Measurements from ENCODE around the gene C11orf98. TPM values are rescaled to one million over a fixed set of nuclear protein-coding genes. Genes with fewer than 3 reads are reported as not detected.
A peak's percentile ranks its signal among the peaks of the same experiment; 100 is the strongest.

C11orf98 gene
- total RNA-seq, 1 experiment from 2014 or later = 154 TPM

- H3K27me3 Mint-ChIP-seq (ENCODE audit: low read depth) = peaks cover 9% of the 10 kb centered on the region; the same call in 1 of the 2 replicates
- H3K27ac Mint-ChIP-seq = no peak overlapping the region
- H3K9me3 Mint-ChIP-seq = no peaks in the 10 kb centered on the region
- POLR2A ChIA-PET = interaction anchor here (1.4 to 3.7 kb wide), 2 partner anchors 8 to 22 kb away, joined by 8 to 21 read pairs; partner anchors contain the start of genes B3GAT3 and TUT1
- CTCF ChIA-PET = interaction anchor here (0.7 to 3.0 kb wide), 4 partner anchors 8 to 58 kb away, joined by 5 to 51 read pairs (median 24); partner anchors contain the start of genes B3GAT3, LBHD1, MTA2 and TUT1
- no peak for DNase-seq (ENCODE audit: low spot score)
- peaks cover 24% of the 10 kb centered on the region for H3K4me1 Mint-ChIP-seq
- H3K4me3 Mint-ChIP-seq = peak overlapping the region; percentile 27; the same call in 1 of the 2 replicates
- no peak for ATAC-seq
- TF ChIP-seq PRRX2 (CRISPR knock-in tag; IDR thresholded peaks at IDR 0.05) = no peak
- TF ChIP-seq RELA (CRISPR knock-in tag; IDR thresholded peaks at IDR 0.05; ENCODE audit: borderline replicate concordance) = 0 out of 2 replicates have a peak, but pooled peaks have one; percentile 35
- no peaks in the 10 kb centered on the region for H3K36me3 Mint-ChIP-seq
Measured at GRCh38 chr11:62613291-62613778, 51.7 kb downstream of the C11orf98 start.

Other genes with a start within 250 kb of the C11orf98 start
- 1.1 to 1.6 TPM (median 1.2 TPM) in 3 replicates for gene SCGB1A1, start 246.2 kb downstream of the C11orf98 start, total RNA-seq (2021)
- 10.9 to 21.0 TPM (median 11.5 TPM) in 3 replicates for gene AHNAK, start 118.4 kb downstream of the C11orf98 start, total RNA-seq (2021)
- 1,667 to 1,857 TPM (median 1,846 TPM) in 3 replicates for gene EEF1G, start 91.3 kb downstream of the C11orf98 start, total RNA-seq (2021)
- gene TUT1, start 73.7 kb downstream of the C11orf98 start, total RNA-seq (2021) = 35.3 to 40.0 TPM (median 37.3 TPM) in 3 replicates
- gene MTA2, start 63.3 kb downstream of the C11orf98 start, total RNA-seq (2021) = 101 to 115 TPM (median 103 TPM) in 3 replicates
- 45.5 to 54.7 TPM (median 51.1 TPM) in 3 replicates for gene EML3, start 52.4 kb downstream of the C11orf98 start, total RNA-seq (2021)
- gene ROM1, start 52.0 kb downstream of the C11orf98 start, total RNA-seq (2021) = 0.78 to 1.6 TPM (median 0.94 TPM) in 3 replicates
- gene B3GAT3, start 43.2 kb downstream of the C11orf98 start, total RNA-seq (2021) = 41.2 to 43.9 TPM (median 43.3 TPM) in 3 replicates
- 323 to 350 TPM (median 327 TPM) in 3 replicates for gene GANAB, start 18.6 kb downstream of the C11orf98 start, total RNA-seq (2021)
- gene INTS5, start 11.9 kb downstream of the C11orf98 start, total RNA-seq (2021) = 28.9 to 32.7 TPM (median 31.9 TPM) in 3 replicates
- 60.7 to 75.6 TPM (median 60.9 TPM) in 3 replicates for gene CSKMT, start 102 bp upstream of the C11orf98 start, total RNA-seq (2021)
- gene UQCC3, start 6.5 kb upstream of the C11orf98 start, total RNA-seq (2021) = 17.7 to 18.7 TPM (median 18.1 TPM) in 3 replicates
- gene LBHD1, start 7.1 kb upstream of the C11orf98 start, total RNA-seq (2021) = 4.2 to 6.3 TPM (median 5.1 TPM) in 3 replicates
- gene UBXN1, start 13.9 kb upstream of the C11orf98 start, total RNA-seq (2021) = 128 to 135 TPM (median 128 TPM) in 3 replicates
- gene LRRN4CL, start 24.3 kb upstream of the C11orf98 start, total RNA-seq (2021) = 0.16 to 0.39 TPM (median 0.23 TPM) in 3 replicates
- gene BSCL2, start 42.2 kb upstream of the C11orf98 start, total RNA-seq (2021) = 92.0 to 97.2 TPM (median 92.0 TPM) in 3 replicates
- gene GNG3, start 42.5 kb upstream of the C11orf98 start, total RNA-seq (2021) = 3.5 to 6.0 TPM (median 3.9 TPM) in 3 replicates
- 42.1 to 42.9 TPM (median 42.2 TPM) in 3 replicates for gene HNRNPUL2, start 62.2 kb upstream of the C11orf98 start, total RNA-seq (2021)
- 39.7 to 48.7 TPM (median 39.8 TPM) in 3 replicates for gene TTC9C, start 63.3 kb upstream of the C11orf98 start, total RNA-seq (2021)
- 82.3 to 88.1 TPM (median 88.0 TPM) in 3 replicates for gene ZBTB3, start 89.0 kb upstream of the C11orf98 start, total RNA-seq (2021)
- gene POLR2G, start 96.4 kb upstream of the C11orf98 start, total RNA-seq (2021) = 81.3 to 101 TPM (median 84.3 TPM) in 3 replicates
- gene TAF6L, start 106.2 kb upstream of the C11orf98 start, total RNA-seq (2021) = 33.8 to 42.1 TPM (median 36.3 TPM) in 3 replicates
- gene TMEM179B, start 122.2 kb upstream of the C11orf98 start, total RNA-seq (2021) = 21.4 to 23.6 TPM (median 22.2 TPM) in 3 replicates
- gene TMEM223, start 126.8 kb upstream of the C11orf98 start, total RNA-seq (2021) = 25.5 to 26.4 TPM (median 25.9 TPM) in 3 replicates
- gene NXF1, start 140.2 kb upstream of the C11orf98 start, total RNA-seq (2021) = 43.2 to 44.7 TPM (median 44.3 TPM) in 3 replicates
- 27.2 to 30.2 TPM (median 28.0 TPM) in 3 replicates for gene STX5, start 166.8 kb upstream of the C11orf98 start, total RNA-seq (2021)
- gene TEX54, start 167.6 kb upstream of the C11orf98 start, total RNA-seq (2021) = 0.44 TPM in 1 of 3 replicates, not detected in the others
- gene WDR74, start 174.4 kb upstream of the C11orf98 start, total RNA-seq (2021) = 82.7 to 110 TPM (median 85.2 TPM) in 3 replicates
- 244 to 334 TPM (median 265 TPM) in 3 replicates for gene SLC3A2, start 215.7 kb upstream of the C11orf98 start, total RNA-seq (2021)

All from WTC11 (cell line).